MM.1S (cell line): Measurements from ENCODE around the gene REEP1.

Source experiments
- DNase-seq: peaks from one replicate; pipeline ENCODE4 v3.0.0-alpha.2; 2015
- H2AFZ ChIP-seq: fragments of 300-600 bp; sonication (generic); 2 replicates; pipeline ENCODE4 v1.6.0; 2016; ENCODE audit warnings: antibody characterized with exemption, low read length
- H3F3A ChIP-seq: fragments of 300-600 bp; sonication (generic); 2 replicates; pipeline ENCODE4 v1.6.1; 2016; ENCODE audit warnings: mild to moderate bottlenecking, antibody characterized with exemption, low read length, moderate library complexity, mixed read lengths; ENCODE audit not compliant: insufficient read depth
- H3K27ac ChIP-seq: fragments of 300-600 bp; sonication (generic); 2 replicates; pipeline ENCODE4 v1.5.1; 2016; ENCODE audit warnings: mild to moderate bottlenecking, low read length
- H3K27me3 ChIP-seq: fragments of 300-600 bp; sonication (generic); replicated peaks from 2 replicates; pipeline ENCODE4 v1.6.0; 2016; ENCODE audit warnings: low read length; ENCODE audit not compliant: insufficient read depth
- H3K36me3 ChIP-seq: fragments of 300-600 bp; sonication (generic); replicated peaks from 2 replicates; pipeline ENCODE4 v1.6.1; 2016; ENCODE audit warnings: mild to moderate bottlenecking, low read length, mixed read lengths; ENCODE audit not compliant: insufficient read depth
- H3K4me1 ChIP-seq: fragments of 300-600 bp; sonication (generic); 2 replicates; pipeline ENCODE4 v1.6.1; 2016; ENCODE audit warnings: low read length, mixed read lengths
- H3K4me2 ChIP-seq: fragments of 300-600 bp; sonication (generic); 2 replicates; pipeline ENCODE4 v1.6.0; 2016; ENCODE audit warnings: low read depth, low read length
- H3K4me3 ChIP-seq: fragments of 300-600 bp; sonication (generic); 2 replicates; pipeline ENCODE4 v1.5.1; 2016; ENCODE audit warnings: low read length, mixed read lengths
- H3K79me2 ChIP-seq: fragments of 300-600 bp; sonication (generic); 2 replicates; pipeline ENCODE4 v1.6.1; 2016; ENCODE audit warnings: mixed run types, low read length, mixed read lengths
- H3K9ac ChIP-seq: fragments of 300-600 bp; sonication (generic); 2 replicates; pipeline ENCODE4 v1.6.1; 2016; ENCODE audit warnings: low read length, mixed read lengths
- H3K9me2 ChIP-seq: fragments of 300-600 bp; sonication (generic); replicated peaks from 2 replicates; pipeline ENCODE4 v1.6.1; 2016; ENCODE audit warnings: mild to moderate bottlenecking, low read length, mixed read lengths; ENCODE audit not compliant: insufficient read depth
- H3K9me3 ChIP-seq: fragments of 300-600 bp; sonication (generic); replicated peaks from 2 replicates; pipeline ENCODE4 v1.6.1; 2016; ENCODE audit warnings: mild to moderate bottlenecking, low read length, mixed read lengths; ENCODE audit not compliant: insufficient read depth
- H4K20me1 ChIP-seq: fragments of 300-600 bp; sonication (generic); 2 replicates; pipeline ENCODE4 v1.6.1; 2016; ENCODE audit warnings: mild to moderate bottlenecking, low read length, moderate library complexity, mixed read lengths; ENCODE audit not compliant: insufficient read depth
- EZH2 ChIP-seq: fragments of 300-600 bp; sonication (generic); optimal IDR thresholded peaks from 2 replicates; pipeline ENCODE3; 2017; ENCODE audit warnings: low read depth, mild to moderate bottlenecking, antibody characterized with exemption, low read length, mixed read lengths
- EZH2phosphoT487 ChIP-seq: fragments of 300-600 bp; sonication (generic); IDR thresholded peaks from 2 replicates; pipeline ENCODE4 v1.6.1; 2018; ENCODE audit warnings: antibody characterized with exemption, low read length
- TF ChIP-seq, protein P1 (sequence below): fragments of 300-600 bp; sonication (generic); IDR thresholded peaks from 2 replicates; pipeline ENCODE4 v1.5.1; 2016; ENCODE audit warnings: antibody characterized with exemption, low read length, mixed read lengths

Gene REEP1

DNA sequence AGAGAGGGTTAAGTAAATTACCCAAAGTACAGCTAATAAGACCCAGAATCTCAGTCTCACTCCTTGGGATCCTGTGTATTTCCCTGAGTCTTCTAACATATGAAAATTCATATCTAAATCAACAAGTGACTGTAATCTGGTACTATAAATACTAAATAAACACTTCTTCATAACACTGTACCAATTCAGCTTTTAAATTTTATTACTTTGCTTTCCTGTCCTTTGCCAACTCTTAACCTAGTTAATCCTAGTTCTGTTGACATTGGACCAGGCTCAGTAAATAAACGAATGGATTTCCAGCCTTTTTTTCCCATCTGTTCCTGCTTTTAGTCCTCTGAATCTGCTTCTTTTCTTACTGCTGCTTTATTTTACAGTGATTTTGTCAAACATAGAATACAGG is 124.4 kb downstream of the REEP1 start:
- Histone ChIP-seq H3K36me3 (peaks cover 11% of the 10 kb centered on the region), H2AFZ (no peak overlapping the region), H3K27ac (peak overlapping the region; percentile 17; the same call in 1 of the 2 replicates), H3K9ac (no peak overlapping the region), H3F3A (0 out of 2 replicates have a peak, but pooled peaks cover 7% of the 10 kb centered on the region), H3K4me1 (0 out of 2 replicates have a peak, but pooled peaks cover 4% of the 10 kb centered on the region), H3K4me2 (no peak overlapping the region), H3K4me3 (no peak overlapping the region), H3K9me3 (no peaks in the 10 kb centered on the region), H4K20me1 (no peaks in the 10 kb centered on the region), H3K27me3 (no peaks in the 10 kb centered on the region), H3K9me2 (no peaks in the 10 kb centered on the region), H3K79me2 (no peaks in the 10 kb centered on the region)
- no peak for DNase-seq
- TF ChIP-seq EZH2 (no peak), EZH2phosphoT487 (no peak)
- TF ChIP-seq, protein P1, sequence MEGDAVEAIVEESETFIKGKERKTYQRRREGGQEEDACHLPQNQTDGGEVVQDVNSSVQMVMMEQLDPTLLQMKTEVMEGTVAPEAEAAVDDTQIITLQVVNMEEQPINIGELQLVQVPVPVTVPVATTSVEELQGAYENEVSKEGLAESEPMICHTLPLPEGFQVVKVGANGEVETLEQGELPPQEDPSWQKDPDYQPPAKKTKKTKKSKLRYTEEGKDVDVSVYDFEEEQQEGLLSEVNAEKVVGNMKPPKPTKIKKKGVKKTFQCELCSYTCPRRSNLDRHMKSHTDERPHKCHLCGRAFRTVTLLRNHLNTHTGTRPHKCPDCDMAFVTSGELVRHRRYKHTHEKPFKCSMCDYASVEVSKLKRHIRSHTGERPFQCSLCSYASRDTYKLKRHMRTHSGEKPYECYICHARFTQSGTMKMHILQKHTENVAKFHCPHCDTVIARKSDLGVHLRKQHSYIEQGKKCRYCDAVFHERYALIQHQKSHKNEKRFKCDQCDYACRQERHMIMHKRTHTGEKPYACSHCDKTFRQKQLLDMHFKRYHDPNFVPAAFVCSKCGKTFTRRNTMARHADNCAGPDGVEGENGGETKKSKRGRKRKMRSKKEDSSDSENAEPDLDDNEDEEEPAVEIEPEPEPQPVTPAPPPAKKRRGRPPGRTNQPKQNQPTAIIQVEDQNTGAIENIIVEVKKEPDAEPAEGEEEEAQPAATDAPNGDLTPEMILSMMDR: no peak

GRCh38 chr2:86211796-86212188 is 125.6 kb downstream of the REEP1 start:
- no peak overlapping the region for H3K4me2 ChIP-seq
- no peak for TF ChIP-seq EZH2
- TF ChIP-seq, protein P1: no peak
- TF ChIP-seq EZH2phosphoT487: no peak
- H3K4me1 ChIP-seq: 0 out of 2 replicates have a peak, but pooled peaks cover 4% of the 10 kb centered on the region
- H4K20me1 ChIP-seq: no peaks in the 10 kb centered on the region
- no peaks in the 10 kb centered on the region for H3K27me3 ChIP-seq
- DNase-seq: no peak
- no peak overlapping the region for H3K4me3 ChIP-seq
- peaks cover 14% of the 10 kb centered on the region for H3K36me3 ChIP-seq
- no peak overlapping the region for H3K27ac ChIP-seq
- no peaks in the 10 kb centered on the region for H3K9me3 ChIP-seq
- H2AFZ ChIP-seq: no peak overlapping the region
- H3F3A ChIP-seq: 0 out of 2 replicates have a peak, but pooled peaks cover 7% of the 10 kb centered on the region
- H3K79me2 ChIP-seq: no peaks in the 10 kb centered on the region
- no peak overlapping the region for H3K9ac ChIP-seq
- no peaks in the 10 kb centered on the region for H3K9me2 ChIP-seq

DNA sequence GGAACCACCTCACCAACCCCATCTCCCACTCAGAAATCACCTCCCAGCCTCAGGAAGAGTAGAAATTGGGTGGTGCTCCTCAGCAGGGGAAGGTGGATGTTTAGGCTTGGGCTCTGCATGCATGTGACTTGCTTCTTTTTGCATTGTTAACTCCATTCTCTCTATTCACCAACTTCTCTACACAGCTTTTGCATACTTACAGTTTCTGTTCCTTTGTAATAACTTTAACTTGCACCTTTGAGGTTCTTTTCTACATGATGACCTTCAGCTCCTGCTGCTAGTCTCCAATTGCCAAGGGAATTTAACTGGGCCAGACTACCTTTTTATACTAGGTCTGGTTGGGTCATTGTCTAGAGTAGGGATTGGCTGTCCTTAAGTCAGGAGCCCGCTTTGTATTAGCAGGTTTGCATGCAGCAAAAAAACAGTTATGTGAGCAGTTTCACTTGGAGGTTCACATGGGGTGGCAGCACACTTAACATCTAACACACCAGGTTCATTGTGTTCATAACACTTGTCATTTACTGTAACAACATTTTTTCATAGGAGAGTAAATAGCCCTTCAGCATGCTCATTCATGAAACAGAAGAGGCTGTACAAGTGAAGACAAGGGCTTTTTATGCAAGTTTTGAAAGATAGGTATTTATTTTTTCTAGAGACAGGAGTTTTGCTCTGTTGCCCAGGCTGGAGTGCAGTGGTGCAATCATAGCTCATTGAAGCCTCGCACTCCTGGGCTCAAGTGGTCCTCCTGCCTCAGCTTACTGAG is 126.2 kb downstream of the REEP1 start:
- Histone ChIP-seq H3K4me3 (no peak overlapping the region), H3F3A (0 out of 2 replicates have a peak, but pooled peaks cover 7% of the 10 kb centered on the region), H3K9me3 (no peaks in the 10 kb centered on the region), H3K4me2 (no peak overlapping the region), H4K20me1 (no peaks in the 10 kb centered on the region), H3K36me3 (peaks cover 14% of the 10 kb centered on the region), H3K27me3 (no peaks in the 10 kb centered on the region), H2AFZ (no peak overlapping the region), H3K79me2 (no peaks in the 10 kb centered on the region; the same call in 1 of the 2 replicates), H3K27ac (peak overlapping the region; percentile 6; the same call in 1 of the 2 replicates), H3K4me1 (0 out of 2 replicates have a peak, but pooled peaks cover 4% of the 10 kb centered on the region), H3K9me2 (no peaks in the 10 kb centered on the region), H3K9ac (no peak overlapping the region)
- TF ChIP-seq EZH2: no peak
- no peak for TF ChIP-seq EZH2phosphoT487
- TF ChIP-seq, protein P1: no peak
- no peak for DNase-seq
